GM23338 (cell line): ENCODE results near the gene DCST1. TPM values are rescaled to one million over a fixed set of nuclear protein-coding genes. Genes with fewer than 3 reads are reported as not detected.
A peak's percentile ranks its signal among the peaks of the same experiment; 100 is the strongest.

ENCODE experiments used
- ATAC-seq: fragments of 200-7000 bp; cut with Tn5 transposase; 3 replicates; pipeline ENCODE4 v1.9.1; 2020
- DNase-seq: peaks from one replicate; pipeline ENCODE4 v3.0.0-alpha.2; 2015; ENCODE audit warnings: low spot score
- H2AFZ ChIP-seq: fragments of 200-600 bp; sonication (generic); 2 replicates; pipeline ENCODE4 v1.8.0; 2016; ENCODE audit warnings: antibody characterized with exemption, mild to moderate bottlenecking, moderate library complexity
- H3F3A ChIP-seq: fragments of 200-600 bp; sonication (generic); replicated peaks from 2 replicates; pipeline ENCODE4 v1.8.0; 2017; ENCODE audit warnings: antibody characterized with exemption, mixed run types, low read depth
- H3K27ac ChIP-seq: fragments of 200-600 bp; sonication (generic); 2 replicates; pipeline ENCODE4 v1.6.1; 2016; ENCODE audit warnings: low read depth
- H3K27me3 ChIP-seq: fragments of 200-600 bp; sonication (generic); 2 replicates; pipeline ENCODE4 v1.8.0; 2016; ENCODE audit warnings: mild to moderate bottlenecking, mixed run types, moderate library complexity; ENCODE audit not compliant: insufficient read depth
- H3K36me3 ChIP-seq: fragments of 200-600 bp; sonication (generic); 2 replicates; pipeline ENCODE4 v1.8.0; 2016; ENCODE audit warnings: mild to moderate bottlenecking; ENCODE audit not compliant: insufficient read depth
- H3K4me1 ChIP-seq: fragments of 200-600 bp; sonication (generic); 2 replicates; pipeline ENCODE4 v1.8.0; 2016; ENCODE audit warnings: mild to moderate bottlenecking, moderate library complexity; ENCODE audit not compliant: insufficient read depth
- H3K4me2 ChIP-seq: fragments of 200-600 bp; sonication (generic); 2 replicates; pipeline ENCODE4 v1.7.1; 2017; ENCODE audit warnings: mixed run types
- H3K4me3 ChIP-seq: fragments of 200-600 bp; sonication (generic); 2 replicates; pipeline ENCODE4 v1.6.1; 2016; ENCODE audit warnings: mixed run types
- H3K79me2 ChIP-seq: fragments of 200-600 bp; sonication (generic); replicated peaks from 2 replicates; pipeline ENCODE4 v1.8.0; 2017; ENCODE audit warnings: mild to moderate bottlenecking; ENCODE audit not compliant: insufficient read depth
- H3K9me2 ChIP-seq: fragments of 200-600 bp; sonication (generic); 2 replicates; pipeline ENCODE4 v1.8.0; 2017; ENCODE audit not compliant: insufficient read depth
- H4K20me1 ChIP-seq: fragments of 200-600 bp; sonication (generic); replicated peaks from 2 replicates; pipeline ENCODE4 v1.8.0; 2017; ENCODE audit warnings: mild to moderate bottlenecking; ENCODE audit not compliant: insufficient read depth
- H3K27ac Mint-ChIP-seq: 2 replicates; pipeline ENCODE4 v1.8.0; 2020; ENCODE audit warnings: inconsistent platforms, mild to moderate bottlenecking, moderate library complexity, mixed read lengths
- H3K27me3 Mint-ChIP-seq: 3 replicates; pipeline ENCODE4 v1.8.0; 2022; ENCODE audit warnings: low read depth, mild to moderate bottlenecking, moderate library complexity, mixed read lengths, inconsistent platforms; ENCODE audit not compliant: insufficient read depth, poor library complexity
- H3K36me3 Mint-ChIP-seq: 3 replicates; pipeline ENCODE4 v1.8.0; 2021; ENCODE audit warnings: low read depth, mild to moderate bottlenecking, inconsistent platforms, moderate library complexity, mixed read lengths
- H3K4me1 Mint-ChIP-seq: 3 replicates; pipeline ENCODE4 v1.8.0; 2020; ENCODE audit warnings: mild to moderate bottlenecking, inconsistent platforms, mixed read lengths
- H3K4me3 Mint-ChIP-seq: 3 replicates; pipeline ENCODE4 v1.8.0; 2021; ENCODE audit warnings: moderate library complexity, mild to moderate bottlenecking, inconsistent platforms, mixed read lengths
- H3K9me3 Mint-ChIP-seq: 3 replicates; pipeline ENCODE4 v1.8.0; 2020; ENCODE audit warnings: moderate library complexity, mild to moderate bottlenecking, inconsistent platforms, mixed read lengths
- EZH2 ChIP-seq: fragments of 200-600 bp; sonication (generic); IDR thresholded peaks from one replicate; pipeline ENCODE4 v1.8.0; 2017; ENCODE audit warnings: antibody characterized with exemption, mild to moderate bottlenecking, low read depth; ENCODE audit not compliant: unreplicated experiment
- ZNF462 ChIP-seq: fragments of 250-450 bp; sonication (Bioruptor Pico); IDR thresholded peaks from 2 replicates; pipeline ENCODE4 v1.5.0; 2020; ENCODE audit warnings: mild to moderate bottlenecking, moderate library complexity
- polyA plus RNA-seq: library from polyadenylated mRNA; unstranded; fragments of >200 nt; fragmentation: Nextera tagmentation; extraction: Ambion mirVana; gene quantifications from 2 replicates; pipeline ENCODE4 v1.2.1, GENCODE V29; 2016
- total RNA-seq: library from RNA; depleted of rRNA; stranded (reverse); fragments of >200 nt; shearing (Covaris generic); gene quantifications from 2 replicates; pipeline ENCODE4 v1.2.3, GENCODE V29; 2014

DCST1 gene
- total and polyA plus RNA-seq, 2 experiments from 2014 or later, result not detected

GRCh38 chr1:155079487-155080311 lies 46.1 kb downstream of the DCST1 start:
- H3F3A ChIP-seq, result peaks cover 18% of the 10 kb centered on the region; the same call in 1 of the 2 replicates
- H3K27ac ChIP-seq, result no peak overlapping the region
- peaks cover 73% of the 10 kb centered on the region for H3K27me3 Mint-ChIP-seq
- no peaks in the 10 kb centered on the region; the same call in 2 of the 3 replicates for H3K36me3 Mint-ChIP-seq
- H3K9me2 ChIP-seq, result no peaks in the 10 kb centered on the region
- peak overlapping the region; percentile 92 for H3K4me2 ChIP-seq
- peaks cover 6% of the 10 kb centered on the region; the same call in 1 of the 2 replicates for H4K20me1 ChIP-seq
- peaks cover 35% of the 10 kb centered on the region for H3K4me1 Mint-ChIP-seq
- no peak overlapping the region; the same call in 1 of the 2 replicates for H2AFZ ChIP-seq
- H3K4me3 Mint-ChIP-seq, result peak overlapping the region; percentile 80
- H3K27ac Mint-ChIP-seq, result no peak overlapping the region
- TF ChIP-seq ZNF462 (CRISPR knock-in tag) (no peak), EZH2 (peak; percentile 46)
- H3K9me3 Mint-ChIP-seq, result no peaks in the 10 kb centered on the region
- DNase-seq (no peak), ATAC-seq (peak; percentile 2)
- peak overlapping the region; percentile 83 for H3K4me3 ChIP-seq
- no peaks in the 10 kb centered on the region for H3K36me3 ChIP-seq
- peaks cover 90% of the 10 kb centered on the region for H3K27me3 ChIP-seq
- H3K4me1 ChIP-seq, result peaks cover 25% of the 10 kb centered on the region
- H3K79me2 ChIP-seq, result no peaks in the 10 kb centered on the region
